Suppressor macrophage treated with lipopolysaccharide for 4 hours (primary cell): ENCODE data around the gene TIPARP.

Source experiments
- DNase-seq: peaks from one replicate; pipeline ENCODE4 v3.0.0-alpha.2; 2020

TIPARP gene

DNA sequence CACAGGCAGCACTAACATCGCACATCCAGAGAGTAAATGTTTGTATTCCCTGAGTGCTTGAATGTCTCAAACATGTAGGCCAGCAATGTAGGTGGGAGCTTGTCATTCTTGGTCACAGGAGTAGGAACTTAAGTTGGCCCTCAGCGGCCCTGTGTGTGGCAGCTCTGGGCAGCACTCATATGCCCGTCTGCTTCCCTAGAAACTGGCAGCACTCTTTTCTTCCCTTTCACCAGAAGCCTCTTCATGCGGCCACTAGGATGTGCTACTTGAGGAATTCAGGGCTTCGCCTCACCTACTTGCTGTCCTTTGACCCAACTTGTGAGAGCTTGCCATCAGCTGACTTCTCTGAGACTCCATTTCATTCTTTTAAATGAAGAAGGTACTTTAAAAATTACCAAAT lies 69.5 kb downstream of the TIPARP start:
- DNase-seq: no peak

DNA sequence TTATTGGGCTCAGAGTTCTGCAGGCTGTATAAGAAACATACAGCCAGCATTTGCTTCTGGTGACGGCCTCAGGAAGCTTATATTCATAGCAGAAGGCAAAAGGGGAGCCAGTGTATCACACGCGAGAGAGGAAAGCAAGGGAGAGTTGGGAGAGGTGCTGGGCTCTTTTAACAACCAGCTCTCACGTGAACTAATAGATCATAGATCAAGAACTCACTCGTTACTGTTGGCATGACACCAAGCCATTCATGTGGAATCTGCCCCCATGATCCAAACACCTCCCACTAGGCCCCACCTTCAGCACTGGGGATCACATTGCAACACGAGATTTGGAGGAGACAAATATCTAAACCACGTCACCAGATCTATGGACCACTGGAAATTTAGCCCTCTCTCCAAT lies 70.2 kb downstream of the TIPARP start:
- DNase-seq: no peak

DNA sequence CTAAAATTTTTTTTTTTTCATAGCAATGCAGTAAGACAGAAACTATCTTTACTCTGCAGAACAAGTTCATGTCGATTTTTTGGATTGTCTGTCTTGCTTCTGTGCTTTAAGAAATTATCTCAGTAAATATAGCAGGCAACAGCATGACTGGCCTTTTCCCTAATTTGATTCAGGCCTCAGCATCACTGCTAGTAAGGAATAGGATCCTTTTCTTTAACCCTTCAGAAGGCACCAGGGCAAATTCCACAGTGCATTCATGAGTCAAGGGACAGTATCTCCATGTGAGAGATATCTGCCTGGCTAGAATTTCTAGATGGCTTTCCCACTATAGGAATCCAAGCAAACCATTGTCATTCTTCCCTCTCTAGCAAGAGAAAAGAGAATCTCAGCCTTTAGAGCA lies 71.4 kb downstream of the TIPARP start:
- DNase-seq: no peak

DNA sequence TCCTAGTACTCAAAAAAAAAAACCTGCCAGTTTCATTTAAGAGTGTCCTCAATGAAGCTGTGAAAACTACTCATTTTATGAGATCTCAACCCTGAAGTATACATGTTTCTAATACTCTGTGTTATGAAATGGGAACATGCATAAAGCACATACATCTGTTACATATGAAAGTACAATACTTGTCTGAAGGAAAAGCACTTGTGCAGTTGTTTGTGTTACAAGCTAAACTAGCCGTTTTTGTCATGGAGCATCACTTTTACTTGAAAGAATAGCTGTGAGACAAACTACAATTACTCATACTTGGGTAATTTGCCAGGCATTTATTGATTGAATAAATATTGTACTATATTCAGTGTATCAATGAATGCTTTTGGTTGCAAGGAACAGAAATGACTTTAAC lies 72.7 kb downstream of the TIPARP start:
- DNase-seq: no peak

DNA sequence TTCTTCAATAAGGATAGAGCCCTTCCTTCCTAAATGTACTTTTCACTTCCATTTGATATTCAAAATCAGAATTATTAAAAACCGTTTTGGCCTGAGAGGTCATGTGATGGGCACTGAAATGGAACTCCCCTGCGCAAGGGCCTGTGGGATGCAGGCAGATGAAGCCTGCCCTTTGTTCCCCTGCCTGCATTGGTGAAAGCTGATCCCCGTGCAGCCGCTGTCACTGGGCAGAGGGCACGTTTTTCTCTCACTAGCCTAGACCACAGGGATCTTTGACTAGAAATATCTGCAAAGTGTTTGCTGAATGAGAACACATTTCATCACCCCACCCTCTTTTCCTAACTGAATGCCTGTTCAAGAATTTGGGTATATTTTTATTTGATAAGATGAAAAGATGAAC lies 74.9 kb downstream of the TIPARP start:
- DNase-seq: no peak

DNA sequence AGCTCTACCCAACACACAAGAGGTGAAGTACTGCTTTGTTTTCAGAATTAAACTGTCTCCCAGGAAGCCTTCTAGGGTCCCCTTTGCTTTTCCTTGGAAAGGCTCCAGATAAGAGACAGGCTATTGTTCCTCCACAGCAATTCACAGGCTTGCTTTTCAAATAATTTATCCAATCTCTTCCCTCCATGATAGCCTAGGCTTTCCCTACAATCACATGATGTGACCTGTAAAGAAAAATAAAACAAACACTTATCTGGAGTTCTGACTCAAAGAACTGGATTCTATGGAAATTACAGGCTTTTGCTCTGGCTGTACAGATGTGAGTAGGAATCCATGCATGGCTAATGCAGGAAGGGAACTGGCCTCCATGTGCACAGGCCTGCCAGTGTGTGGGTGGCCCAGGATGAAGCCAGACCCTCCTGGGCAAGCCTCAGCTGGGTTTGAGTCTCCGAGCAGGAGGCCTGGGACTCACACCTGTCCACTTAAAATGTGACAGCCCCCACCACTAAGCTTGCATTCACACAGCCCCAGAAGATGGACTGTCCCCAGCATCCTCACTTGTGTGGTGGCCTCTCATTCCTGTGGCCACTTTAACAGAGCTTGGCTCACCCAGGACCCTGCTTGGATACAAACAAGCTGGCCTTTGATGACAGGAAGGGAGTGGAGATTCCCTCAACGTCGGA lies 75.9 kb downstream of the TIPARP start:
- no peak for DNase-seq

DNA sequence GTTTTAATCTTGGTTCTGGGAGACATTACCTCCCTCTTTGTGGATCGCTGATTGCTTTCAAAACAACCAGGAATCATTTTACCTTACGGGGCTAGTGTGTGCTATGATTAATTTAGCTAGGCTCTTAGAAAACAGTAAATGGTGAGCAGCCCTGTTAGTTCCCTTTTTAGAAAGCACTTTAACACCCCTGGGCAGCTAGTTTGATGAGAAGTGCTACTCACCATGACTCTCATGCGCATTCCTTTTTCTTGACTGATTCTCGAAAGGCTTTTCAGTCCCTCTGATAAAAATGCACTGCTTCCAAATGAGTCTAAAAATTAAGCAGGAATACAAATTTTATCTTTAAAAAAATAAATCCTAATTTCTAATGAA lies 76.5 kb downstream of the TIPARP start:
- DNase-seq: no peak

DNA sequence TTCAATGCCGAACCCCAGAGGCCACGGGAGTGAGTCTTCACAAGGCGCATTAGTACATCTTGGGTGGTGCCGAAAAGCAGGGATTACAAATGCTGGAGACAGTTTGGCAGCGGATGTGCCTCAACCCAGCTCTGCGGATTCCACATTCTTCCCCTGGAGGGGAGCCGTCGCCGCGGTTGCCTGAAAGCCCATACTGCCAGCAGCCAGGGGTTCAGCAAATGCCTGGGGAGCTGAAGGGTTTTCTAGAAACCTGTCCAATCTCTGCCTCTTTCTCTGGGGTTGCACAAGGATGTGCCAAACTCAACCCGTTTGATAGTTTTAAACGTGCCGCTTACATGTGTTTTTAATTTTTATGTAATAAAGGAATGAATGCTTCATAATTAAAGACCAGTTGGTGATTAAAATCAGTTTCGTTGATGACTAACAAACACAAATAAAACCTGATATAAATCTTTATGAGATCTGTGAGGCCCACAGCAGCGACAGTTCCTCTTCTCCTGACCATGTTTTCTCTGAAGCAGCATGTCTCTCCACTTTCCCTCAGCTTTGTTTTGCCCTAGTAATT lies 77.2 kb downstream of the TIPARP start:
- DNase-seq: no peak
